Large intestine (tissue), 3 donors: ENCODE results near the gene TOMM40. TPM values are rescaled to one million over a fixed set of nuclear protein-coding genes. Genes with fewer than 3 reads are reported as not detected.

ENCODE experiments used
- DNase-seq, 2 donors: peaks; one replicate each; pipeline versions ENCODE4 v3.0.0 to v3.0.0-alpha.2; 2013
- H3K27ac ChIP-seq: one replicate; pipeline ENCODE4 v1.5.1; 2013; ENCODE audit warnings: low read length
- H3K27me3 ChIP-seq: 2 replicates; pipeline ENCODE4 v1.6.1; 2013; ENCODE audit warnings: low read length; ENCODE audit not compliant: control insufficient read depth, insufficient read depth
- H3K36me3 ChIP-seq: 2 replicates; pipeline ENCODE4 v1.6.1; 2013; ENCODE audit warnings: low read length; ENCODE audit not compliant: control insufficient read depth, insufficient read depth
- H3K4me1 ChIP-seq: one replicate; pipeline ENCODE4 v1.6.1; 2013; ENCODE audit warnings: low read length; ENCODE audit not compliant: control insufficient read depth, insufficient read depth
- H3K4me3 ChIP-seq: one replicate; pipeline ENCODE4 v1.5.1; 2013; ENCODE audit warnings: low read length
- H3K9me3 ChIP-seq: one replicate; pipeline ENCODE4 v1.6.1; 2013; ENCODE audit warnings: mild to moderate bottlenecking, low read depth, low read length, moderate library complexity; ENCODE audit not compliant: control insufficient read depth
- WGBS: methylation state at CpG from one replicate; pipeline ENCODE4 v1.1.5; 2013; ENCODE audit warnings: low lambda C conversion rate; ENCODE audit not compliant: insufficient coverage; 5-methylcytosine and 5-hydroxymethylcytosine counted together
- polyA plus RNA-seq: library from polyadenylated mRNA; unstranded; fragments of 120-200 nt; gene quantifications from one replicate; pipeline ENCODE4 v1.2.1, GENCODE V29; 2013

Gene TOMM40
- polyA plus RNA-seq, 1 donor: 37.2 TPM

DNA sequence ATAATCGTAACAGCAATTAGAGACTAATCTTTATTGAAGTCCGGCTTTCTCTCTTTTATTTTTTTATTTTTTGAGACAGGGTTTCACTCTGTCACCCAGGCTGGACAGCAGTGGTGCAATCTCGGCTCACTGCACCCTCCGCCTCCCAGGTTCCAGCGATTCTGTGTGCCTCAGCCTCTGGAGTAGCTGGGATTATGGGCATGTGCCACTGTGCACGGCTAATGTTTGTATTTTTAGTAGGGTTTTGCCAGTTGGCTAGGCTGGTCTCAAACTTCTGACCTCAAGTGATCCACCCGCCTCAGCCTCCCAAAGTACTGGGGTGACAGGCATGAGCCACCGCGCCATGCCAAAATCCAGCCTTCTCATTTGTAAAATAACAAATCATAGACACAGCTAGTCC, 58.5 kb downstream of the TOMM40 start:
- no peaks in the 10 kb centered on the region for H3K9me3 ChIP-seq
- H3K27me3 ChIP-seq: no peaks in the 10 kb centered on the region
- peaks cover 12% of the 10 kb centered on the region for H3K36me3 ChIP-seq
- no peak for DNase-seq
- no peak overlapping the region for H3K4me3 ChIP-seq
- WGBS: no CpG with 5 or more reads among the region's 9 CpGs
- H3K27ac ChIP-seq: no peak overlapping the region
- H3K4me1 ChIP-seq: peaks cover 15% of the 10 kb centered on the region

GRCh38 chr19:44951179-44952159, 60.4 kb downstream of the TOMM40 start:
- no peaks in the 10 kb centered on the region for H3K27me3 ChIP-seq
- DNase-seq: peak; percentile 55 to 61
- no CpG with 5 or more reads among the region's 13 CpGs for WGBS
- no peak overlapping the region for H3K27ac ChIP-seq
- no peak overlapping the region for H3K4me3 ChIP-seq
- peaks cover 15% of the 10 kb centered on the region for H3K4me1 ChIP-seq
- peaks cover 12% of the 10 kb centered on the region for H3K36me3 ChIP-seq
- H3K9me3 ChIP-seq: no peaks in the 10 kb centered on the region

Other genes starting within 250 kb of the TOMM40 start
- gene PVR, start 247.3 kb upstream of the TOMM40 start, polyA plus RNA-seq: 101 TPM
- gene CEACAM19, start 219.8 kb upstream of the TOMM40 start, polyA plus RNA-seq: 59.5 TPM
- gene CEACAM16, start 192.1 kb upstream of the TOMM40 start, polyA plus RNA-seq: not detected
- gene BCL3, start 142.5 kb upstream of the TOMM40 start, polyA plus RNA-seq: 60.2 TPM
- gene CBLC, start 113.4 kb upstream of the TOMM40 start, polyA plus RNA-seq: 49.5 TPM
- gene BCAM, start 82.2 kb upstream of the TOMM40 start, polyA plus RNA-seq: 154 TPM
- 135 TPM for gene NECTIN2, start 45.0 kb upstream of the TOMM40 start, polyA plus RNA-seq
- gene APOE, start 14.5 kb downstream of the TOMM40 start, polyA plus RNA-seq: 77.8 TPM
- gene APOC1, start 23.4 kb downstream of the TOMM40 start, polyA plus RNA-seq: 11.3 TPM
- not detected for gene APOC4, start 51.0 kb downstream of the TOMM40 start, polyA plus RNA-seq
- gene APOC2, start 54.8 kb downstream of the TOMM40 start, polyA plus RNA-seq: 186 TPM
- gene CLPTM1, start 64.1 kb downstream of the TOMM40 start, polyA plus RNA-seq: 91.6 TPM
- gene RELB, start 110.2 kb downstream of the TOMM40 start, polyA plus RNA-seq: 8.4 TPM
- gene CLASRP, start 147.8 kb downstream of the TOMM40 start, polyA plus RNA-seq: 81.6 TPM
- 6.6 TPM for gene ZNF296, start 185.2 kb downstream of the TOMM40 start, polyA plus RNA-seq
- gene GEMIN7, start 188.0 kb downstream of the TOMM40 start, polyA plus RNA-seq: 23.5 TPM
- 40.3 TPM for gene PPP1R37, start 201.9 kb downstream of the TOMM40 start, polyA plus RNA-seq